Erythroblast (primary cell): Measurements from ENCODE around the gene DPP9.

Source experiments
- GATA1 ChIP-seq: IDR thresholded peaks from 2 replicates; pipeline ENCODE4 v1.6.1; 2011; ENCODE audit warnings: low read depth, mild to moderate bottlenecking, control low read depth, low read length, moderate library complexity
- POLR2A ChIP-seq: IDR thresholded peaks from 2 replicates; pipeline ENCODE4 v1.6.1; 2011; ENCODE audit warnings: mild to moderate bottlenecking, low read length

DNA sequence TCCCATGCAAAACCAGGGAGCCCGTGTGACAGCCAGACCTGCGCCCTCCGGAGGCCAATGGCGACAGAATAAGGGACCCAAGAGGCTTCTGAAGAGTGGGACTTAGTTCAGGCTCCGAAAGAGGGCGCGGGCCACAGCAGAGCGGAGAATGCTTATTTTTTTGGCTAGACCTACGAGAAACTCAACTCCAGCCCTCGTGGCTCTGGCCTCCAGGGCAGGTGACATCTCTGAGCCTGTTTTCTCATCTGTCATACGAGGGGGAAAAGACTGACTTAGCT is 23.0 kb downstream of the DPP9 start:
- TF ChIP-seq POLR2A (no peak), GATA1 (no peak)
